GM19240 (cell line): ENCODE measurements around the gene GNAS.
"Not testable (repeated sequence)": the region's sequence is repeated elsewhere in the genome, so short reads cannot be mapped to it uniquely, and the experiment has no call there.

Experiments used
- DNase-seq: peaks from one replicate; pipeline ENCODE4 v3.0.0; 2011; ENCODE audit warnings: low spot score; ENCODE audit not compliant: insufficient read length

GNAS gene

DNA sequence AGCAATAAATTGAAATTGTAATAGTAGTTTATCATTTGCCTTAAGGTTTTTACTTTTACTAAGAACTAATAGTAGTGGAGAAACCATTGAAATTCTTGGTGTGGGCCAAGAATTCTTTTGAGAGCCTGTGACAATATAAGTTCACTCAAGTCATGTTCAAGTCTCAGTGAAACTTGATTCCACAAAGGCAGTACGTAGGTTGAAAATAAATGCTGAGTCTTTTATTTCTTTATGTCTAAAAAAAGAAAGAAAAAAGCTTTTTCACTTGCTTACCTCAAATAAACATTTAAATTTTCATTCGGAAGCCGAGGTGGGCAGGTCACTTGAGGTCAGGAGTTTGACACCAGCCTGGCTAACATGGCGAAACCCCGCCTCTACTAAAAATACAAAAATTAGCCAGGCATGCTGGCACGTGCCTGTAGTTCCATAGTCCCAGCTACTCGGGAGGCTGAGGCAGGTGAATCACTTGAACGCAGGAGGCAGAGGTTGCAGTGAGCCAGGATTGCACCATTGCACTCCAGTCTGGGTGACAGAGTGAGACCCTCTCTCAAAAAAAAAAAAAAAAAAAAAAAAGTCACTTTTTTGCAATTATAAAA, 70.7 kb downstream of the GNAS start:
- no peak for DNase-seq

DNA sequence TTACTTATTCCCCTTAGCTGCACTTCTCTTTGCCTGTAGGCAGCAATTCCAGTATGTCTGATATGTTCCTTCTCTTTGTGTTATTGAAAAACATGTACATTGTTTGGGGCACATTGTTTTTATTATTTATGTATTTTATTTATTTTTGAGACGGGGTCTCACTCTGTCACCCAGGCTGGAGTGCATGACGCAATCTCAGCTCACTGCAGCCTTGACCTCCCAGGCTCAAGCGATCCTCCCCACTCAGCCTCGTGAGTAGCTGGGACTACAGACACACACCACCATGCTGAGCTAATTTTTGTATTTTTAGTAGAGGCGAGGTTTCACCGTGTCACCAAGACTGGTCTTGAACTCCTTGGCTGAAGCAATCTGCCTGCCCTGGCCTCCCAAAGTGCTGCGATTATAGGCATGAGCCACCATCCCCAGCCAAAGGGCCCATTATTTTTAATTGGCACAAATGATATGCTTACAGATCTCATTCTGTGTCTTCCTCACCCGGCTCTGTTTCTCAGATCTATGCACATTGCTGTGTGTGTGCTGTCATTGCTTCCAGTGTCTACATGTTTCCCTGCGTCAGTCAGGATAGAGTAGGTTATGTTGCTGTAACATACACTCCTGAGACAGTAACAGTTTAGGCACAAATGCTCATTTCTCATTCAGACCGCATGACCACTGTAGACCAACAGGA, 74.4 kb downstream of the GNAS start:
- no peak for DNase-seq

DNA sequence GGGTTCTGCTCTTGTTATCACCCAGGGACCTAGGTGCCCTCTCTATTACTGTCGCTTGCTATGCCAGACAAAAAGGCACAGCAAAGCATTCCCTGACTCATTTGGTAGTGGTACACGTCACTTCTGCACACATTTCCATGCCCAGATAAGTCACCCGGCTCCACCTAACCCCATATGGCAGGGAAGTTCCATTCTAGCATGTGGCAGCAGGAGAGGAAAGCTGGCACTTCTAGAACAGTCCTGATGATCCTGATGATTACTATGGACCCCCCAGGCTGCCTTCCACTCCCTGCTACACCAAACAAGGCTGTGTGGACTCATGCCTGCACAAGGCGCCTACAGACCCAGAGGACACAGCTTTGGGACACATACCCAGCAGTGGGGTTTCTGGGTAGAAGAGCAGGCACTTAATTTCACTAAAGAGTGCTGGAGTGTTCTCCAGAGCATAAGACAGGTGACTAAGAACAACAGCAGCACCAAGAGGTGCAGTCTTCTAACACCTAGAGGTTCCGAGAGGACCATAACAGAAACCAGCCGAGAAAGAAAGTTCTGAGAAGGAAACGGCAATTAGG, 75.1 kb downstream of the GNAS start:
- DNase-seq, result no peak

DNA sequence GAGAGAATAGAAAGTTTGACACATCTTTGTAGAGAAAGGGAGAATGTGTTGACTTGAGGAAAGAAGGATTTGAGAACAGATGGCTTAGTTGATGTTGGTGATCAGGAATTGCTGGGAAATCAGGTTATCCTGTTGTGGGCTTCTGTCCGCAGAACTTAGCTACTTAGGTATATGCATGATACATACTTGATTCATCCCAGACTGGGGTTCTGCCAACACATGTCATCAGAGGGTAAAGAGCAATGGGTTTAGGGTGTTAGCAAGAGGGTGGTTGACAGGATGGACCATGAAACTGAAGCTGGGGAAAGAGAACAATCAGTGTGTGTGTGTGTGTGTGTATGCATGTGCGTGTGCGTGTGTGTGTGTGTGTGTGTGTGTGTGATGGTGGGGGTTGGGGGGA, 78.0 kb downstream of the GNAS start:
- no peak for DNase-seq

DNA sequence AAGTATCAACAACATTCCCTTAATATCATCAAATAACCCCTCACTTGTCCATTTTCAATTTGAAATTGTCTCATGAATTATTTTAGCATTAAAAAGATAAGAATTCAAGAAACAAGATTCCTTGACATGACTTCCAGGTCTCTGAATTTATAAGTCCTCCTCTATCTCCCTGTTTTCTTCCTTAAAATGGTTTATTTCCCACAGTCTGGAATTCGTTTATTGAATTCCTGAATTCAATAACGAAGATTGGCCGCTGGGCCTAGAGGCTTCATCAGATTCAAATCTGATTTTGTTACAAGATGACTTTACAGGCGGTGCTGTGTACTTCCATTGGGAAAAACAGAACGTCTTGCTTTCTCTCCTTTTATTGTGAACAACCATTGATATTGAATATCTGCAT, 79.7 kb downstream of the GNAS start:
- no peak for DNase-seq

DNA sequence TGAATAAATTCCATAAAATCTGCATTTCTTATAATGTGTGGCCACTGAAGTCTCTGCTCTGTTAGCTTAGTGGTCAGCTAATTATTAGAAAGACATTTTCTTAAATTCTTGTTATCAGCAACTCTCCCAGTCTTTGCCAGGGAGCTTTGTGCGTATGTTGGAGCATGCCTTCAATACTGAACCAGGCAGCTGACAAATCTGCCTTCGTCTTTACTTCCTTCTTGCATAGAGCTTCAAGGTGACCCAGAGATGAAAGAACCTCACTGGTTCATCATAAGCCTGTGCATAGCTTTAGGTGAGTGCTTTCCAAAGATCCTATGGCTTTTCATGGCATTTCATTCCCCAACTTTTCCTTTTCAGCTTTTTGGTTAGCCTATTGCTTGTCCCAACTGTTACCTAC, 85.6 kb downstream of the GNAS start:
- no peak for DNase-seq

DNA sequence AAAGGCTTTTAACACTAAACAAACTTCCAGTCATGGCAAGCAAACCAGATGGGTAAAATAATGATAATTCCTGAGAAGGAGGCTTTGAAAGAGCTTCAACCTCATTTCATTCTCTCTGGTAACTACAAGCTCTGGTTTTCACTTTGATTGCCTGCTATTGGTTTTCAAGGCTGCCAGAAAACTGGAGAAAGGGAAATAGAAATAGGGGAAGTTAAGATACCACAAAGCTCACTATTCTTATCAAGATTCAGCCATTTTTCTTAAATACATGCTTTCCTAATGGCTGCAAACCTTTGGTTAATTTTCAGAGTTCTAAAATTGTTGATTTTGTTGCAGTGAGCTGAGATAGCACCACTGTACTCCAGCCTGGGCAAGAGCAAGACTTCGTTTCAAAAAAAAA, 86.0 kb downstream of the GNAS start:
- no peak for DNase-seq

DNA sequence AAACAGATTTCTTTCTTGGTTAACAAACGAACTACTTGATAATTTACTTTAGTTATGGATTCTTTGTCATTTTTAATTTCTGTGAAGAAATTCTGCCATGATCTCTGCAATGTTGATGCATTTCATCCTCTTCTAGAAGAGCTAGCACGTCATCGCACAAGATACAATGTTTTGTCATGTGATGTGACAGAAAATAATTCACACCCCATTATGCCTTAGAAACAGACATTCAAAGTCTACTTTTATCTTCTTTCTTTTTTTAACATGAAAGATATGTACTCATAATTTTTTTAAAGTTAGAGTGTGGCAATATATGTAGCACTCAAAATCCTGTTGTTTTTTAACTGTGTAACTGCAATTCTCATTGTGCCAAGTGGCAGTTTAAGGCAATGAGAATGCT, 89.0 kb downstream of the GNAS start:
- DNase-seq, result no peak

DNA sequence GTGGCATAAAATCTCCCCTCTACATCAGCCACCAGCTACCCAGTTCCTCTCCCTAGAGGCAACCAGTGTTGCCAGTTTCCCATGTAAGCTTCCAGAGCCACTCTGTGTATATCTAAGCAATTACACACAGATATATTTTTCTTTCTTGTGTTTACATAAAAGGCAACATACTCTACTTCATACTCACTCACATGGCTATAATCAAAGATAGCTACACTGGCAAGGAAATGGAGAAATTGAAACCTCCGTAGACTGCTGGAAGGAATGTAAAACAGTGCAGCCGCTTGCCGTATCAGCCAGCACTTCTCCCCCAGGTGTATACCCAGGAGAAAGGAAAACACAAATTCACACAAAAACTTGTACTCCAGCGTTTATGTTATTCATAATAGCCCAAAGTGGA, 90.0 kb downstream of the GNAS start:
- no peak for DNase-seq

DNA sequence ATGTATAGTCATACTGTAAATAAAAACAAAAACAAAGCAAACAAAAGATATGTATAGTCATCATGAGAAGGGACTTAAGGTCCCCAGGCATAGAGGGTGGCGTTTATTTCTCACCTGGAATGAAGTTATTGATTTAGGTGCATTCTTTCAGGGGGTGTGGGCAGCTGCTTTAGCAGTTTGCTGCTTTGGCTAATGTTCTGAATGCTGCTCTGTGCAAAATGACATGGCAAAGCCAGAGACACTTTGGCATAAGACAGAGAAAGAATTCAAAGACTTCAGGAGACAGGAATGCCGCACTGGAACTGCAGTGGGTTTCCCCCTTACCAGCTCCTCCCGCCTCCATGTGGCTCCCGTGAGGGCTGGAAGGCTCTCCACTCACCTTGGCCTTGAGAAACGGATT, 92.1 kb downstream of the GNAS start:
- DNase-seq, result no peak

DNA sequence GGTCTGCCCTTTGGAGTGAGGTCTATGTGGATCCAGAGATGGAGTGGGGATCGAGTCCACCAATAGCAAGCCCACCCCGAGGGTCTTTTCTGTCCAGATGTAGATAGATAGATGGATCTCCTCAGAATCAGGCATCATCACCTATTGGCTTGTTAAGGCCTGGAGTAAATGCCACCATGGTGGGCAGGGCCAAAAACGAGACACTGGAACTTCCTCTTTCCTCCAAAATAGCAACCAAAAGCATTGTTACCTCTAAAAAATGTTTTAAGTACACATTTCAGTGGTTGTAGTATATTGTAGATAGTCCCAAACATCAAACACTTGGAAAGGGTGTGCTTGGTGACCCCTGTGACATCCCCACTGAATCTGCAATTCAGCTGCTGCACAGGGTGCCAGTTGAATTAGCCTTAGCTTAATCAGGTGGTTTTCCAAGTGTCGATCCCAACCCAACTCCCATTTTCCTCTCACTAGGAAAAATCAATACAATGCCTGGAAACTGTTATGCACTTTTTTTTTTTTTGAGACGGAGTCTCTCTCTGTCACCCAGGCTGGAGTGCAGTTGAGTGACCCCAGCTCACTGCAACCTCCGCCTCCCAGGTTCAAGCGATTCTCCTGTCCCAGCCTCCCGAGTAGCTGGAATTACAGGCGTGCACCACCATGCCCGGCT, 93.6 kb downstream of the GNAS start:
- no peak for DNase-seq

DNA sequence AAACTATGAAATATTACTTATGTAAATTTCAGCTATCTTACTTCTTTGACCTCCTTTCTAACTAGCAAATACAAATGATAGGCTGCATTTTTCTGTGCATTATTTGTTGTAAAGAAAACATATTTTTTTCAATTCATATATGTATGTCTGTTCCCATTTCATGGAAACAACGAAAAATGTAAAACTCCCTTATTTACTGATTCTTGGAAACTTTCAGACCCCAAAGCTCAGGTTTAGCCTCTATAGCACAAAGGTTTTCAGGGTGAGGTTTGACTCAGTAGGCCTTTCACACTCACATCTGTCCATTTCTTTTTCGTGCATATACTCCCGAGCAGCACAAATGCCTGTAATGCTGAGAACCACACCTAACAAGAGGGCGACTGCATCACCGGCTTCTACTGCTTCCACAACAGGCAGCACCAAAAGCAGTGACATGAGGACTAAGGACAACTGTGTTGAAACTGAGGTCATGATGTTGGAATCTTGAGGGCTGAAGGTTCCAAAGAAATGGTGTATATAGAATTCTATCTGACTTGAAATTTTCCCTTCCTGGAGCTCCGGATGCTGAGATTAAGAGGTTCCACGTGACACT, 95.4 kb downstream of the GNAS start:
- not testable (repeated sequence) for DNase-seq

DNA sequence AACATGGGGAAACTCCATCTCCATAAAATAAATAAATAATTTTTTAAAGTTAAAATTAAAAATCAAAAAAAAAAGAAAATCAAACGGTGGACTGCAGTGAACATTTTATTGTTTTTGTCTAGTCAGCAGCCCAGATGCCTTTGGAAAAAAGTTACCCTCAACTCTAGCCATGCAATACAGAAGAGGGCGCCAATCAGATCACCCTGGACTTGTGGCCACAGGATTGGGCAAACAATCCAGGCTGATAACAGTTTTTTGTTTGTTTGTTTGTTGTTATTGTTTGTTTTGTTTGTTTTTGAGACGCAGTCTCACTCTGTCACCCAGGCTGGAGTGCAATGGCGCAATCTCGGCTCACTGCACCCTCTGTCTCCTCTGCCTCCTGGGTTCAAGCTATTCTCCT, 98.1 kb downstream of the GNAS start:
- no peak for DNase-seq

DNA sequence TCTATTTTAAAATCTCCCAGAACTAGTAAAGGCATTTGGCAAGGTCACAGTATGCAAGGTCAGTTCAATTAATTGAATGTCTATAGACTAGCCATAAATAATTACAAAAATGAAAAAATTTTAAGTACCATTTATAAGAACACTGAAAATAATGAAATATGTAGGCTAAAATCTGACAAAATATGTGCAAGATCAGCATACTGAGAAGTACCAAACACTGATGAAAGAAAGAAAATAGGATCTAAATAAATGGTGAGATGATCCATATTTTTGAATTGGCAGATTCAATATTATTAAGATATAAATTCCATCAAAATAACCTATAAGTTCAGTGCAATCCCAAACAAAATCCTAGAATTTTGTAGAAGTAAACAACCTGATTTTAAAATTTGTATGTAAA, 100.5 kb downstream of the GNAS start:
- DNase-seq, result no peak

DNA sequence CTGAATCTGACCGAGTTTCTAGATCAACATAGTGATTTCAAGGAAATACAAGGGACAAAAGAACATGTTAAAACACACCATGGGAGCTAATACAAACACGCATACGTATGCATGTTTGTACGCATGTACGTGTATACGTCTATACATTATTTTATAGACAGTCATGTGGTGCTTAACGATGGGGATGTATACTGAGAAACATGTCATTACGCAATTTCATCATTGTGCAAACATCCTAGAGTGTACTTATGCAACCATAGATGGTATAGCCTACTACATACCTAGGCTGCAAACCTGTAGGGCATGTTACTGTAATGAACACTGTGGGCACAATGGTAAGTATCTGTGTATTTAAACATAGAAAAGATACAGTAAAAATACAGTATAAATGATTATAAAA, 103.6 kb downstream of the GNAS start:
- DNase-seq, result no peak

DNA sequence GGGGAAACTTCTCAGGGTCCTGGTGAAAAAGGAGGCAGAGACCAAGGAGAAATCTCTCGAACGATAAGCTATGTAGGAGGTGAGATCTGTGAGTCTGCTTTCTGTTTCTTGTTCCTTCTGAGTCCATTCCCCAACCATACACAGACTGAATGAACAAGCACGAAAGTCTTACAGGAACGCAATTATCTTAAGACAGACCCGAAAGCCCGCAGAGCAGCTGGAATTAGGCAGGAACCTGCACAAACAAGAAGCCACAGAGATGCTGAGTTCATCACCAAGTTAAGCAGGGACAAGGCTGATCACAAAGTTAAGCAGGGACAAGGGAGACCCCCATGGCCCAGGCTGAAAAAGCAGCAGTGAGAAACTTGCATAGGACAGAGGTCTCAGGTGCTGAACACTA, 107.1 kb downstream of the GNAS start:
- DNase-seq, result no peak
